22Rv1 (cell line): ENCODE measurements around the gene RECQL.

Experiments
- H3K27ac ChIP-seq: fragments of 450-650 bp; 2 replicates; pipeline ENCODE4 v1.5.1; 2017
- CTCF ChIP-seq: fragments of 450-650 bp; IDR thresholded peaks from 2 replicates; pipeline ENCODE4 v1.5.1; 2017; ENCODE audit warnings: mild to moderate bottlenecking
- ZFX ChIP-seq: fragments of 450-650 bp; IDR thresholded peaks from 2 replicates; pipeline ENCODE4 v1.6.1; 2017; ENCODE audit warnings: antibody characterized with exemption, borderline replicate concordance

The RECQL gene

GRCh38 chr12:21505888-21506287, 4.5 kb upstream of the RECQL start:
- H3K27ac ChIP-seq: no peak overlapping the region
- no peak for TF ChIP-seq ZFX
- TF ChIP-seq CTCF: no peak

- H3K27ac ChIP-seq: no peak overlapping the region
- TF ChIP-seq CTCF: no peak
- no peak for TF ChIP-seq ZFX
These were observed 1.4 kb upstream of the RECQL start for GRCh38 chr12:21502872-21503271.

GRCh38 chr12:21502164-21502496, 695 bp upstream of the RECQL start:
- TF ChIP-seq ZFX (no peak), CTCF (no peak)
- H3K27ac ChIP-seq: peak overlapping the region; percentile 64

GRCh38 chr12:21500786-21501257, 613 bp downstream of the RECQL start:
- TF ChIP-seq ZFX: no peak
- no peak for TF ChIP-seq CTCF
- peak overlapping the region; percentile 64 for H3K27ac ChIP-seq

GRCh38 chr12:21499765-21500164, 1.7 kb downstream of the RECQL start:
- H3K27ac ChIP-seq: no peak overlapping the region
- TF ChIP-seq ZFX (no peak), CTCF (no peak)

GRCh38 chr12:21485998-21486397, 15.4 kb downstream of the RECQL start:
- no peak for TF ChIP-seq ZFX
- no peak for TF ChIP-seq CTCF
- no peak overlapping the region for H3K27ac ChIP-seq

- no peak overlapping the region for H3K27ac ChIP-seq
- TF ChIP-seq ZFX (no peak), CTCF (no peak)
These were observed 17.9 kb downstream of the RECQL start for GRCh38 chr12:21483531-21483930.
